Right renal cortex interstitium (tissue), 3 donors: ENCODE measurements around the gene CLASP1. TPM values are rescaled to one million over a fixed set of nuclear protein-coding genes. Genes with fewer than 3 reads are reported as not detected.
"Not testable (repeated sequence)": the region's sequence is repeated elsewhere in the genome, so short reads cannot be mapped to it uniquely, and the experiment has no call there.

Experiments
- DNase-seq, 3 donors: peaks; one replicate each; pipeline ENCODE4 v3.0.0-alpha.2; 2013; ENCODE audit warnings: low read depth in 3 of 3, low spot score in 2 of 3
- polyA plus RNA-seq, 3 donors: library from polyadenylated mRNA; unstranded; fragments of 120-200 nt; gene quantifications; one replicate each; pipeline ENCODE4 v1.2.1, GENCODE V29; 2013; ENCODE audit not compliant: insufficient read length in 3 of 3

The CLASP1 gene
- polyA plus RNA-seq, 3 donors: 39.8 to 45.3 (median 44.1) TPM

GRCh38 chr2:121450301-121450700 is 199.0 kb downstream of the CLASP1 start:
- no peak for DNase-seq

GRCh38 chr2:121446647-121447241 is 202.5 kb downstream of the CLASP1 start:
- no peak for DNase-seq

- no peak for DNase-seq
Measured at GRCh38 chr2:121442889-121443288, 206.4 kb downstream of the CLASP1 start.

GRCh38 chr2:121438290-121438689 is 211.0 kb downstream of the CLASP1 start:
- not testable (repeated sequence) for DNase-seq

GRCh38 chr2:121436918-121437317 is 212.3 kb downstream of the CLASP1 start:
- DNase-seq: no peak

- no peak for DNase-seq
Measured at GRCh38 chr2:121435790-121436189, 213.5 kb downstream of the CLASP1 start.

- no peak for DNase-seq
Measured at GRCh38 chr2:121431214-121431613, 218.0 kb downstream of the CLASP1 start.

- DNase-seq: no peak
Measured at GRCh38 chr2:121429927-121430520, 219.2 kb downstream of the CLASP1 start.

GRCh38 chr2:121429119-121429903 is 220.0 kb downstream of the CLASP1 start:
- no peak for DNase-seq

- no peak for DNase-seq
Measured at GRCh38 chr2:121427187-121427689, 222.0 kb downstream of the CLASP1 start.

- no peak for DNase-seq
Measured at GRCh38 chr2:121420486-121420885, 228.8 kb downstream of the CLASP1 start.

GRCh38 chr2:121419081-121419699 is 230.1 kb downstream of the CLASP1 start:
- DNase-seq: no peak

GRCh38 chr2:121418494-121419058 is 230.7 kb downstream of the CLASP1 start:
- no peak for DNase-seq

- DNase-seq: no peak
Measured at GRCh38 chr2:121417826-121418225, 231.4 kb downstream of the CLASP1 start.

- DNase-seq: no peak
Measured at GRCh38 chr2:121415727-121416126, 233.5 kb downstream of the CLASP1 start.

GRCh38 chr2:121412349-121412748 is 236.9 kb downstream of the CLASP1 start:
- DNase-seq: no peak

GRCh38 chr2:121409966-121410365 is 239.3 kb downstream of the CLASP1 start:
- DNase-seq: no peak

GRCh38 chr2:121409388-121409787 is 239.9 kb downstream of the CLASP1 start:
- DNase-seq: no peak

GRCh38 chr2:121408641-121409040 is 240.6 kb downstream of the CLASP1 start:
- no peak for DNase-seq

- DNase-seq: no peak
Measured at GRCh38 chr2:121405233-121405632, 244.0 kb downstream of the CLASP1 start.

GRCh38 chr2:121400201-121400600 is 249.1 kb downstream of the CLASP1 start:
- DNase-seq: peak in 2 of 3 donors; percentile 13 to 24
